Fibroblast of lung (primary cell): ENCODE results near the gene ARHGAP21.

Experiments
- EZH2 ChIP-seq: IDR thresholded peaks from 2 replicates; pipeline ENCODE4 v1.5.1; 2012; ENCODE audit warnings: low read length, control low read depth, mild to moderate bottlenecking; ENCODE audit errors: missing control alignments
- TF ChIP-seq, protein P1 (sequence below), 2 donors: IDR thresholded peaks in 1 of 2; conservative IDR thresholded peaks in 1 of 2; 1 replicate in 1 of 2; 2 replicates in 1 of 2; pipeline ENCODE4 v1.5.1; 2011 to 2012; ENCODE audit warnings: low read length in 2 of 2, control low read depth in 1 of 2, inconsistent platforms in 1 of 2, low read depth in 1 of 2, mild to moderate bottlenecking in 1 of 2

DNA sequence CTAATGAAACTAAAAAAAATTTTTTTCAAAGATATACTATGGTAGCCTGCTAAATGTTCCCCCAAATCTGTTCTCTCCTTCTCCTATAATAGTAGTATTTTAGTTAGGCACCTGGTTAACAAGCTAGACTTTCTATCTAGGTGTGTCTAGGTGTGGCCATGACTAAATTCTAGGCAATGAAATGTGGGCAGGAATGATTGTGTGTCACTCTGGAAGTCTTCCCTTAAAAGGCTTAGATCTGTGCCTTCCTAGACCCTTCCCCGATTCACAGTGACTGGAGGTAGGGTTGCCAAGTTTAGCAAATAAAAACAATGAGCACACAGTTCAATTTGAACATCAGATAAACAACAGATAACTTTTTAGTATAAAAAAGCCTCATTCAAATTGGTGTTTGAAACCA, 8.3 kb upstream of the ARHGAP21 start:
- TF ChIP-seq, protein P1, sequence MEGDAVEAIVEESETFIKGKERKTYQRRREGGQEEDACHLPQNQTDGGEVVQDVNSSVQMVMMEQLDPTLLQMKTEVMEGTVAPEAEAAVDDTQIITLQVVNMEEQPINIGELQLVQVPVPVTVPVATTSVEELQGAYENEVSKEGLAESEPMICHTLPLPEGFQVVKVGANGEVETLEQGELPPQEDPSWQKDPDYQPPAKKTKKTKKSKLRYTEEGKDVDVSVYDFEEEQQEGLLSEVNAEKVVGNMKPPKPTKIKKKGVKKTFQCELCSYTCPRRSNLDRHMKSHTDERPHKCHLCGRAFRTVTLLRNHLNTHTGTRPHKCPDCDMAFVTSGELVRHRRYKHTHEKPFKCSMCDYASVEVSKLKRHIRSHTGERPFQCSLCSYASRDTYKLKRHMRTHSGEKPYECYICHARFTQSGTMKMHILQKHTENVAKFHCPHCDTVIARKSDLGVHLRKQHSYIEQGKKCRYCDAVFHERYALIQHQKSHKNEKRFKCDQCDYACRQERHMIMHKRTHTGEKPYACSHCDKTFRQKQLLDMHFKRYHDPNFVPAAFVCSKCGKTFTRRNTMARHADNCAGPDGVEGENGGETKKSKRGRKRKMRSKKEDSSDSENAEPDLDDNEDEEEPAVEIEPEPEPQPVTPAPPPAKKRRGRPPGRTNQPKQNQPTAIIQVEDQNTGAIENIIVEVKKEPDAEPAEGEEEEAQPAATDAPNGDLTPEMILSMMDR (conservative IDR thresholded peaks at IDR 0.05 in 1 of 2, IDR thresholded peaks at IDR 0.05 in 1 of 2; ENCODE audit: low read depth in 1 of 2, low read length in 2 of 2): no peak
- no peak for TF ChIP-seq EZH2
